HL-60 (cell line): Measurements from ENCODE around the gene STOM.

ENCODE experiments used
- GABPA ChIP-seq: IDR thresholded peaks from 2 replicates; pipeline ENCODE4 v1.6.1; 2012; ENCODE audit warnings: low read depth
- POLR2AphosphoS5 ChIP-seq: IDR thresholded peaks from 2 replicates; pipeline ENCODE4 v1.6.1; 2012; ENCODE audit warnings: low read depth
- SPI1 ChIP-seq: IDR thresholded peaks from 2 replicates; pipeline ENCODE4 v1.6.1; 2012; ENCODE audit warnings: low read depth, mild to moderate bottlenecking, borderline replicate concordance
- TF ChIP-seq, protein P1 (sequence below): IDR thresholded peaks from one replicate; pipeline ENCODE4 v1.5.1; 2011; ENCODE audit warnings: low read length, control low read depth, inconsistent platforms; ENCODE audit not compliant: insufficient read depth
- TF ChIP-seq, protein P2 (sequence below): IDR thresholded peaks from 2 replicates; pipeline ENCODE4 v1.6.1; 2012; ENCODE audit warnings: low read depth; ENCODE audit not compliant: insufficient replicate concordance

DNA sequence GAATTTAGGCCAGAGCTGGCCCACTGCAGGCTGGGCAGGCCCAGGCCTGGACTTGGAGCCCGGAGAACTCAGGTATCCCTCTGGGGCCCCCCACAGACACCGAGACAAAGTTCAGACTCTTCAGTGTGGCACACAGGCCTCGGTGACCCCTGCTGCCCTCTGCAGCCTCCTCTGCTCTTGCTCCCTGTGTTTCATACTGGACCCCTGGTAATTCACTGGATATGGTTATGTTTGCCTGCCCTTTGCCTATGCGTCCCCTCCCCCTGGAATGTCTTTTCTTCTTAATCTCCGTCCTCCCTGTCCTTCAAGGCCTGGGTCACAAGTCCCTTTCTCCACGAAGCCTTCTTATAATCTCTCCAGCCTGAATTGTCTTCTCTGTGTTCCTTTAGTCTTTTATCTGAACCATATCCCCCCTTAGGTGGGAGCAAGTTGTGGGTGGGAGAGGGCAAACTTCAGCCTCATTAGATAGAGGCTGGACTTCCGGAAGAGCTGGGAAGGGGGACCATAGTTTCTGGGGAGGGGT is 72.0 kb downstream of the STOM start:
- TF ChIP-seq, protein P1, sequence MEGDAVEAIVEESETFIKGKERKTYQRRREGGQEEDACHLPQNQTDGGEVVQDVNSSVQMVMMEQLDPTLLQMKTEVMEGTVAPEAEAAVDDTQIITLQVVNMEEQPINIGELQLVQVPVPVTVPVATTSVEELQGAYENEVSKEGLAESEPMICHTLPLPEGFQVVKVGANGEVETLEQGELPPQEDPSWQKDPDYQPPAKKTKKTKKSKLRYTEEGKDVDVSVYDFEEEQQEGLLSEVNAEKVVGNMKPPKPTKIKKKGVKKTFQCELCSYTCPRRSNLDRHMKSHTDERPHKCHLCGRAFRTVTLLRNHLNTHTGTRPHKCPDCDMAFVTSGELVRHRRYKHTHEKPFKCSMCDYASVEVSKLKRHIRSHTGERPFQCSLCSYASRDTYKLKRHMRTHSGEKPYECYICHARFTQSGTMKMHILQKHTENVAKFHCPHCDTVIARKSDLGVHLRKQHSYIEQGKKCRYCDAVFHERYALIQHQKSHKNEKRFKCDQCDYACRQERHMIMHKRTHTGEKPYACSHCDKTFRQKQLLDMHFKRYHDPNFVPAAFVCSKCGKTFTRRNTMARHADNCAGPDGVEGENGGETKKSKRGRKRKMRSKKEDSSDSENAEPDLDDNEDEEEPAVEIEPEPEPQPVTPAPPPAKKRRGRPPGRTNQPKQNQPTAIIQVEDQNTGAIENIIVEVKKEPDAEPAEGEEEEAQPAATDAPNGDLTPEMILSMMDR = no peak
- TF ChIP-seq POLR2AphosphoS5 = no peak
- TF ChIP-seq GABPA = no peak
- TF ChIP-seq, protein P2, sequence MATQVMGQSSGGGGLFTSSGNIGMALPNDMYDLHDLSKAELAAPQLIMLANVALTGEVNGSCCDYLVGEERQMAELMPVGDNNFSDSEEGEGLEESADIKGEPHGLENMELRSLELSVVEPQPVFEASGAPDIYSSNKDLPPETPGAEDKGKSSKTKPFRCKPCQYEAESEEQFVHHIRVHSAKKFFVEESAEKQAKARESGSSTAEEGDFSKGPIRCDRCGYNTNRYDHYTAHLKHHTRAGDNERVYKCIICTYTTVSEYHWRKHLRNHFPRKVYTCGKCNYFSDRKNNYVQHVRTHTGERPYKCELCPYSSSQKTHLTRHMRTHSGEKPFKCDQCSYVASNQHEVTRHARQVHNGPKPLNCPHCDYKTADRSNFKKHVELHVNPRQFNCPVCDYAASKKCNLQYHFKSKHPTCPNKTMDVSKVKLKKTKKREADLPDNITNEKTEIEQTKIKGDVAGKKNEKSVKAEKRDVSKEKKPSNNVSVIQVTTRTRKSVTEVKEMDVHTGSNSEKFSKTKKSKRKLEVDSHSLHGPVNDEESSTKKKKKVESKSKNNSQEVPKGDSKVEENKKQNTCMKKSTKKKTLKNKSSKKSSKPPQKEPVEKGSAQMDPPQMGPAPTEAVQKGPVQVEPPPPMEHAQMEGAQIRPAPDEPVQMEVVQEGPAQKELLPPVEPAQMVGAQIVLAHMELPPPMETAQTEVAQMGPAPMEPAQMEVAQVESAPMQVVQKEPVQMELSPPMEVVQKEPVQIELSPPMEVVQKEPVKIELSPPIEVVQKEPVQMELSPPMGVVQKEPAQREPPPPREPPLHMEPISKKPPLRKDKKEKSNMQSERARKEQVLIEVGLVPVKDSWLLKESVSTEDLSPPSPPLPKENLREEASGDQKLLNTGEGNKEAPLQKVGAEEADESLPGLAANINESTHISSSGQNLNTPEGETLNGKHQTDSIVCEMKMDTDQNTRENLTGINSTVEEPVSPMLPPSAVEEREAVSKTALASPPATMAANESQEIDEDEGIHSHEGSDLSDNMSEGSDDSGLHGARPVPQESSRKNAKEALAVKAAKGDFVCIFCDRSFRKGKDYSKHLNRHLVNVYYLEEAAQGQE = no peak
- no peak for TF ChIP-seq SPI1
